Loucy (cell line): ENCODE measurements around the gene PRDM10.

Experiments used
- CTCF ChIP-seq: fragments of 200-600 bp; sonication (generic); conservative IDR thresholded peaks from 2 replicates; pipeline ENCODE4 v1.5.1; 2014; ENCODE audit warnings: mild to moderate bottlenecking, antibody characterized with exemption, low read length
- EZH2phosphoT487 ChIP-seq: fragments of 200-600 bp; IDR thresholded peaks from 2 replicates; pipeline ENCODE4 v1.6.1; 2018; ENCODE audit warnings: antibody characterized with exemption, mild to moderate bottlenecking, moderate library complexity, borderline replicate concordance

- no peak for TF ChIP-seq CTCF
- TF ChIP-seq EZH2phosphoT487 = no peak
Observed at GRCh38 chr11:129980086-129980485, 22.5 kb downstream of the PRDM10 start.
